Measurements from ENCODE around the gene APEX1. TPM values are rescaled to one million over a fixed set of nuclear protein-coding genes. Genes with fewer than 3 reads are reported as not detected.
A peak's percentile ranks its signal among the peaks of the same experiment; 100 is the strongest.
"Not testable (repeated sequence)": the region's sequence is repeated elsewhere in the genome, so short reads cannot be mapped to it uniquely, and the experiment has no call there.

APEX1 gene
- total RNA-seq, 2 donors from 2014 or later, result 113 to 178 TPM

GRCh38 chr14:20441461-20441860 is 13.6 kb upstream of the APEX1 start:
- H3K36me3 ChIP-seq, result peaks cover 0 to 1% of the 10 kb centered on the region in 2 donors
- H3K4me1 ChIP-seq (replicated peaks), result no peaks in the 10 kb centered on the region
- H3K9me3 ChIP-seq, result no peaks in the 10 kb centered on the region
- no peak for DNase-seq (ENCODE audit: low spot score)
- no peaks in the 10 kb centered on the region for H3K27me3 ChIP-seq (replicated peaks; ENCODE audit: insufficient read depth)
- intact Hi-C loops (cut with DNase I), result no loop called here
- TF ChIP-seq POLR2AphosphoS5 (IDR thresholded peaks at IDR 0.05), result no peak
- TF ChIP-seq CTCF (IDR thresholded peaks at IDR 0.05), result no peak
- no peak for TF ChIP-seq POLR2A (IDR thresholded peaks at IDR 0.05)
- 98% methylated on average over 2 of the region's 2 CpGs for WGBS
- H3K27ac ChIP-seq, result no peak overlapping the region
- no peak overlapping the region for H3K4me3 ChIP-seq

GRCh38 chr14:20443650-20444049 is 11.4 kb upstream of the APEX1 start:
- H3K27ac ChIP-seq; H3K4me1 ChIP-seq (replicated peaks); H3K4me3 ChIP-seq; H3K27me3 ChIP-seq (replicated peaks; ENCODE audit: insufficient read depth); H3K9me3 ChIP-seq; DNase-seq (ENCODE audit: low spot score); intact Hi-C loops (cut with DNase I): not testable (repeated sequence)
- WGBS, result 76% methylated on average over 4 of the region's 4 CpGs
- peaks cover 8 to 17% of the 10 kb centered on the region in 2 donors for H3K36me3 ChIP-seq

- no peak for DNase-seq (ENCODE audit: low spot score)
- 96% methylated on average over 5 of the region's 5 CpGs for WGBS
- intact Hi-C loops (cut with DNase I), result no loop called here
- no peak for TF ChIP-seq POLR2AphosphoS5 (IDR thresholded peaks at IDR 0.05)
- TF ChIP-seq POLR2A (IDR thresholded peaks at IDR 0.05), result no peak
- TF ChIP-seq CTCF (IDR thresholded peaks at IDR 0.05), result no peak
- peaks cover 18 to 25% of the 10 kb centered on the region in 2 donors for H3K36me3 ChIP-seq
- no peak overlapping the region for H3K27ac ChIP-seq
- no peaks in the 10 kb centered on the region for H3K27me3 ChIP-seq (replicated peaks; ENCODE audit: insufficient read depth)
- no peaks in the 10 kb centered on the region for H3K9me3 ChIP-seq
- H3K4me1 ChIP-seq (replicated peaks), result no peaks in the 10 kb centered on the region
- H3K4me3 ChIP-seq, result no peak overlapping the region
These were observed 8.1 kb upstream of the APEX1 start for GRCh38 chr14:20446889-20447288.

GRCh38 chr14:20452831-20453230 is 2.2 kb upstream of the APEX1 start:
- H3K4me1 ChIP-seq (replicated peaks); intact Hi-C loops (cut with DNase I); H3K27me3 ChIP-seq (replicated peaks; ENCODE audit: insufficient read depth); DNase-seq (ENCODE audit: low spot score); H3K9me3 ChIP-seq; H3K4me3 ChIP-seq; H3K27ac ChIP-seq: not testable (repeated sequence)
- peaks cover 14% of the 10 kb centered on the region in 2 donors for H3K36me3 ChIP-seq
- 94% methylated on average over 8 of the region's 8 CpGs for WGBS

- no peak for DNase-seq (ENCODE audit: low spot score)
- Histone ChIP-seq H3K27ac (peak overlapping the region; percentile 95 to 97), H3K4me1 (replicated peaks) (peaks cover 2% of the 10 kb centered on the region), H3K27me3 (replicated peaks; ENCODE audit: insufficient read depth) (no peaks in the 10 kb centered on the region), H3K9me3 (no peaks in the 10 kb centered on the region), H3K36me3 (peaks cover 0 to 19% of the 10 kb centered on the region in 2 donors), H3K4me3 (peak overlapping the region; percentile 72 to 85)
- intact Hi-C loops (cut with DNase I), result loop anchor here (1.0 to 2.0 kb wide), 2 partner anchors 42 to 113 kb away; partner anchors contain the start of genes PARP2 and TEP1
- no peak for TF ChIP-seq POLR2A (IDR thresholded peaks at IDR 0.05)
- TF ChIP-seq POLR2AphosphoS5 (IDR thresholded peaks at IDR 0.05), result no peak
- TF ChIP-seq CTCF (IDR thresholded peaks at IDR 0.05), result no peak
- WGBS, result under 1% methylated on average over 39 of the region's 39 CpGs
These were observed 602 bp downstream of the APEX1 start for GRCh38 chr14:20455355-20456300.

- no peak for TF ChIP-seq POLR2AphosphoS5 (IDR thresholded peaks at IDR 0.05)
- TF ChIP-seq CTCF (IDR thresholded peaks at IDR 0.05), result no peak
- TF ChIP-seq POLR2A (IDR thresholded peaks at IDR 0.05), result no peak
- H3K9me3 ChIP-seq, result no peaks in the 10 kb centered on the region
These were observed 1.9 kb downstream of the APEX1 start for GRCh38 chr14:20456971-20457370.

More at GRCh38 chr14:20456971-20457370, 1.9 kb downstream of the APEX1 start:
- WGBS, result 78% methylated on average over 13 of the region's 13 CpGs
- intact Hi-C loops (cut with DNase I), result no loop called here
- peaks cover 2% of the 10 kb centered on the region for H3K4me1 ChIP-seq (replicated peaks)
- H3K27me3 ChIP-seq (replicated peaks; ENCODE audit: insufficient read depth), result no peaks in the 10 kb centered on the region
- H3K27ac ChIP-seq, result no peak overlapping the region
- DNase-seq (ENCODE audit: low spot score), result no peak
- no peak overlapping the region for H3K4me3 ChIP-seq
- H3K36me3 ChIP-seq, result peaks cover 0 to 16% of the 10 kb centered on the region in 2 donors

Measured in prostate gland (tissue), 2 donors.